HepG2 (cell line): ENCODE measurements around the gene VRK3. TPM values are rescaled to one million over a fixed set of nuclear protein-coding genes. Genes with fewer than 3 reads are reported as not detected.
A peak's percentile ranks its signal among the peaks of the same experiment; 100 is the strongest.

ENCODE experiments used
- DPF2 ChIP-seq: sonication (generic); formaldehyde crosslinking; IDR thresholded peaks from 2 replicates; pipeline ENCODE4 v1.4.0; 2020; ENCODE audit warnings: mild to moderate bottlenecking, low read depth, missing genetic modification reagents, borderline replicate concordance
- GPBP1L1 ChIP-seq: sonication (generic); formaldehyde crosslinking; IDR thresholded peaks from 2 replicates; pipeline ENCODE4 v1.5.0; 2020; ENCODE audit warnings: mild to moderate bottlenecking, missing genetic modification reagents
- JDP2 ChIP-seq: sonication (generic); formaldehyde crosslinking; IDR thresholded peaks from 2 replicates; pipeline ENCODE4 v1.8.1; 2022; ENCODE audit warnings: missing genetic modification reagents, borderline replicate concordance
- LRRFIP1 ChIP-seq: sonication (generic); formaldehyde crosslinking; conservative IDR thresholded peaks from 2 replicates; pipeline ENCODE4 v1.4.0; 2020; ENCODE audit warnings: missing genetic modification reagents
- NPAS2 ChIP-seq: sonication (generic); formaldehyde crosslinking; IDR thresholded peaks from 2 replicates; pipeline ENCODE4 v1.8.0; 2022; ENCODE audit warnings: mild to moderate bottlenecking, missing genetic modification reagents, borderline replicate concordance
- RARG ChIP-seq: sonication (generic); formaldehyde crosslinking; IDR thresholded peaks from 2 replicates; pipeline ENCODE4 v1.4.0; 2020; ENCODE audit warnings: low read depth, mild to moderate bottlenecking, missing genetic modification reagents
- TEAD3 ChIP-seq: optimal IDR thresholded peaks from 2 replicates; pipeline ENCODE3; 2016; ENCODE audit warnings: borderline replicate concordance
- TGIF2 ChIP-seq: IDR thresholded peaks from 2 replicates; pipeline ENCODE4 v1.6.1; 2016; ENCODE audit warnings: control low read depth, missing compliant biosample characterization
- ZKSCAN8 ChIP-seq: IDR thresholded peaks from 2 replicates; pipeline ENCODE4 v1.6.1; 2016; ENCODE audit warnings: borderline replicate concordance, missing genetic modification reagents, missing compliant biosample characterization
- ZNF260 ChIP-seq: sonication (generic); formaldehyde crosslinking; IDR thresholded peaks from 2 replicates; pipeline ENCODE4 v1.4.0; 2020; ENCODE audit warnings: missing genetic modification reagents, low read depth, mild to moderate bottlenecking, borderline replicate concordance
- ZNF337 ChIP-seq: sonication (generic); formaldehyde crosslinking; IDR thresholded peaks from 2 replicates; pipeline ENCODE4 v1.5.1; 2020; ENCODE audit warnings: missing genetic modification reagents, low read depth, mild to moderate bottlenecking, borderline replicate concordance
- ZNF383 ChIP-seq: sonication (generic); formaldehyde crosslinking; IDR thresholded peaks from 2 replicates; pipeline ENCODE4 v1.4.0; 2020; ENCODE audit warnings: missing genetic modification reagents, mild to moderate bottlenecking, borderline replicate concordance
- ZNF451 ChIP-seq: sonication (generic); formaldehyde crosslinking; IDR thresholded peaks from 2 replicates; pipeline ENCODE4 v1.5.0; 2020; ENCODE audit warnings: mild to moderate bottlenecking, missing genetic modification reagents
- ZNF460 ChIP-seq: sonication (generic); formaldehyde crosslinking; IDR thresholded peaks from 2 replicates; pipeline ENCODE4 v1.5.1; 2020; ENCODE audit warnings: missing genetic modification reagents, mild to moderate bottlenecking, borderline replicate concordance
- ZNF761 ChIP-seq: sonication (generic); formaldehyde crosslinking; conservative IDR thresholded peaks from 2 replicates; pipeline ENCODE4 v1.4.0; 2020; ENCODE audit warnings: mild to moderate bottlenecking, missing genetic modification reagents
- ZNF850 ChIP-seq: sonication (generic); formaldehyde crosslinking; conservative IDR thresholded peaks from 2 replicates; pipeline ENCODE4 v1.9.0; 2021; ENCODE audit warnings: mild to moderate bottlenecking, missing genetic modification reagents
- ZNF879 ChIP-seq: sonication (generic); formaldehyde crosslinking; IDR thresholded peaks from 2 replicates; pipeline ENCODE4 v1.8.1; 2023; ENCODE audit warnings: missing genetic modification reagents
- polyA plus RNA-seq, 8 experiments: library from polyadenylated mRNA; depleted of rRNA in 3 of 8; stranded (reverse) in 7 of 8; unstranded in 1 of 8; fragments of >200 nt; fragmentation: Illumina TruSeq in 4 of 8; extraction: Trizol in 4 of 8; gene quantifications; 2 replicates each; pipeline versions ENCODE4 v1.2.1 to v1.2.3, GENCODE V29; 2011 to 2016; ENCODE audit warnings: low read depth in 4 of 8, missing spikeins in 1 of 8, mixed read lengths in 1 of 8; ENCODE audit not compliant: insufficient read depth in 1 of 8
- total RNA-seq, 5 experiments: library from RNA; depleted of rRNA; stranded (reverse); fragments of >200 nt; fragmentation: Illumina TruSeq; extraction: Trizol; gene quantifications; 2 replicates each; pipeline ENCODE4 v1.2.3, GENCODE V29; 2016; ENCODE audit warnings: low read depth in 1 of 5
- TF ChIP-seq, protein P1 (sequence below): conservative IDR thresholded peaks from 2 replicates; pipeline ENCODE4 v1.6.1; 2018; ENCODE audit warnings: missing genetic modification reagents
- TF ChIP-seq, protein P2 (sequence below): sonication (generic); formaldehyde crosslinking; IDR thresholded peaks from 2 replicates; pipeline ENCODE4 v1.5.0; 2020; ENCODE audit warnings: missing genetic modification reagents
- TF ChIP-seq, protein P3 (sequence below): sonication (generic); formaldehyde crosslinking; IDR thresholded peaks from 2 replicates; pipeline ENCODE4 v1.4.0; 2020; ENCODE audit warnings: missing genetic modification reagents

VRK3 gene
- total and polyA plus RNA-seq, 2 of the 13 experiments (the other 11 are each of a cell fraction or from before 2014, with no cell fraction given) = 23.8 to 28.3 TPM

DNA sequence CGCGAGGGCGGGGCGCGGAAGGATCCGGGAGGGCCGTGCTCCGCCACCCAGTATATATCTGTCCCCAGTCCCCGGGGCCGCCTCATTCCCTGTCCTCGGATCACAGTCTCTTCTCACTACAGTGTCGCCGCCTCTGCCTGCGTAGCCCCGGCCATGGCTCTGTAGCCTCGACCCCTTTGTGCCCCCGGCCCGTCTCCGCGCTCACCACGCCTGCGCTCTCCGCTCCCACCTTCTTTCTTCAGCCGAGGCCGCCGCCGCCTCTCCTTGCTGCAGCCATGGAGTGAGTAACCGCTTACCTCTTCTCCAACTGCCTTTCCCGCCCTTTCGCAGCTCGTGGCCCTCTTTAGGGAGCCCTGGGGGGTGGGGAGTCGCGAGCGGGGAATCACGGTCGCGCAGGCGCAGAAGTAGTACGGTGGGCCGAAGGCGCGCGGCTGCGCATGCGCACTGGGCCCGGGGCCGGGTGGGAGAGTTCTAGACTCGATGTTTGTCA, 96.0 kb downstream of the VRK3 start, which contains the start of the genes ATF5 and NUP62 (continued):
- TF ChIP-seq GPBP1L1 (no peak), RARG (0 out of 2 replicates have a peak, but pooled peaks have one; percentile 27), ZKSCAN8 (no peak), TEAD3 (CRISPR knock-in tag) (no peak), DPF2 (no peak), ZNF850 (no peak), ZNF460 (CRISPR knock-in tag) (0 out of 2 replicates have a peak, but pooled peaks have one; percentile 57), ZNF383 (CRISPR knock-in tag) (no peak), ZNF879 (CRISPR knock-in tag) (peak; percentile 64; the same call in 1 of the 2 replicates), JDP2 (CRISPR knock-in tag) (no peak), ZNF761 (CRISPR knock-in tag) (peak; percentile 75; the same call in 1 of the 2 replicates), ZNF451 (CRISPR knock-in tag) (0 out of 2 replicates have a peak, but pooled peaks have one; percentile 66), LRRFIP1 (CRISPR knock-in tag) (peak; percentile 56; the same call in 1 of the 2 replicates), NPAS2 (CRISPR knock-in tag) (no peak), ZNF260 (CRISPR knock-in tag) (no peak), TGIF2 (CRISPR knock-in tag) (peak; percentile 28; the same call in 1 of the 2 replicates), ZNF337 (CRISPR knock-in tag) (peak; percentile 40; the same call in 1 of the 2 replicates)
- TF ChIP-seq, protein P1, sequence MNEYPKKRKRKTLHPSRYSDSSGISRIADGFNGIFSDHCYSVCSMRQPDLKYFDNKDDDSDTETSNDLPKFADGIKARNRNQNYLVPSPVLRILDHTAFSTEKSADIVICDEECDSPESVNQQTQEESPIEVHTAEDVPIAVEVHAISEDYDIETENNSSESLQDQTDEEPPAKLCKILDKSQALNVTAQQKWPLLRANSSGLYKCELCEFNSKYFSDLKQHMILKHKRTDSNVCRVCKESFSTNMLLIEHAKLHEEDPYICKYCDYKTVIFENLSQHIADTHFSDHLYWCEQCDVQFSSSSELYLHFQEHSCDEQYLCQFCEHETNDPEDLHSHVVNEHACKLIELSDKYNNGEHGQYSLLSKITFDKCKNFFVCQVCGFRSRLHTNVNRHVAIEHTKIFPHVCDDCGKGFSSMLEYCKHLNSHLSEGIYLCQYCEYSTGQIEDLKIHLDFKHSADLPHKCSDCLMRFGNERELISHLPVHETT = peak; percentile 65
- TF ChIP-seq, protein P2, sequence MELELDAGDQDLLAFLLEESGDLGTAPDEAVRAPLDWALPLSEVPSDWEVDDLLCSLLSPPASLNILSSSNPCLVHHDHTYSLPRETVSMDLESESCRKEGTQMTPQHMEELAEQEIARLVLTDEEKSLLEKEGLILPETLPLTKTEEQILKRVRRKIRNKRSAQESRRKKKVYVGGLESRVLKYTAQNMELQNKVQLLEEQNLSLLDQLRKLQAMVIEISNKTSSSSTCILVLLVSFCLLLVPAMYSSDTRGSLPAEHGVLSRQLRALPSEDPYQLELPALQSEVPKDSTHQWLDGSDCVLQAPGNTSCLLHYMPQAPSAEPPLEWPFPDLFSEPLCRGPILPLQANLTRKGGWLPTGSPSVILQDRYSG (CRISPR knock-in tag) = peak; percentile 92
- TF ChIP-seq, protein P3, sequence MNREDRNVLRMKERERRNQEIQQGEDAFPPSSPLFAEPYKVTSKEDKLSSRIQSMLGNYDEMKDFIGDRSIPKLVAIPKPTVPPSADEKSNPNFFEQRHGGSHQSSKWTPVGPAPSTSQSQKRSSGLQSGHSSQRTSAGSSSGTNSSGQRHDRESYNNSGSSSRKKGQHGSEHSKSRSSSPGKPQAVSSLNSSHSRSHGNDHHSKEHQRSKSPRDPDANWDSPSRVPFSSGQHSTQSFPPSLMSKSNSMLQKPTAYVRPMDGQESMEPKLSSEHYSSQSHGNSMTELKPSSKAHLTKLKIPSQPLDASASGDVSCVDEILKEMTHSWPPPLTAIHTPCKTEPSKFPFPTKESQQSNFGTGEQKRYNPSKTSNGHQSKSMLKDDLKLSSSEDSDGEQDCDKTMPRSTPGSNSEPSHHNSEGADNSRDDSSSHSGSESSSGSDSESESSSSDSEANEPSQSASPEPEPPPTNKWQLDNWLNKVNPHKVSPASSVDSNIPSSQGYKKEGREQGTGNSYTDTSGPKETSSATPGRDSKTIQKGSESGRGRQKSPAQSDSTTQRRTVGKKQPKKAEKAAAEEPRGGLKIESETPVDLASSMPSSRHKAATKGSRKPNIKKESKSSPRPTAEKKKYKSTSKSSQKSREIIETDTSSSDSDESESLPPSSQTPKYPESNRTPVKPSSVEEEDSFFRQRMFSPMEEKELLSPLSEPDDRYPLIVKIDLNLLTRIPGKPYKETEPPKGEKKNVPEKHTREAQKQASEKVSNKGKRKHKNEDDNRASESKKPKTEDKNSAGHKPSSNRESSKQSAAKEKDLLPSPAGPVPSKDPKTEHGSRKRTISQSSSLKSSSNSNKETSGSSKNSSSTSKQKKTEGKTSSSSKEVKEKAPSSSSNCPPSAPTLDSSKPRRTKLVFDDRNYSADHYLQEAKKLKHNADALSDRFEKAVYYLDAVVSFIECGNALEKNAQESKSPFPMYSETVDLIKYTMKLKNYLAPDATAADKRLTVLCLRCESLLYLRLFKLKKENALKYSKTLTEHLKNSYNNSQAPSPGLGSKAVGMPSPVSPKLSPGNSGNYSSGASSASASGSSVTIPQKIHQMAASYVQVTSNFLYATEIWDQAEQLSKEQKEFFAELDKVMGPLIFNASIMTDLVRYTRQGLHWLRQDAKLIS = no peak
